Colonic mucosa (tissue), 4 donors: ENCODE data around the gene RNF183. TPM values are rescaled to one million over a fixed set of nuclear protein-coding genes. Genes with fewer than 3 reads are reported as not detected.

Experiments used
- DNase-seq: peaks from one replicate; pipeline ENCODE4 v3.0.0-alpha.2; 2020
- H3K27ac ChIP-seq: fragments of 200-600 bp; one replicate; pipeline ENCODE4 v1.8.0; 2021
- H3K27me3 ChIP-seq: fragments of 200-600 bp; one replicate; pipeline ENCODE4 v1.8.0; 2021
- H3K36me3 ChIP-seq: fragments of 200-600 bp; one replicate; pipeline ENCODE4 v1.8.0; 2021
- H3K4me1 ChIP-seq: fragments of 200-600 bp; one replicate; pipeline ENCODE4 v1.8.0; 2021; ENCODE audit warnings: mild to moderate bottlenecking
- H3K4me3 ChIP-seq: fragments of 200-600 bp; one replicate; pipeline ENCODE4 v1.8.0; 2021
- H3K9ac ChIP-seq, 2 donors: one replicate each; pipeline ENCODE4 v1.7.0; 2013; ENCODE audit warnings: control low read depth in 2 of 2, low read depth in 2 of 2, low read length in 2 of 2
- H3K9me3 ChIP-seq: fragments of 200-600 bp; one replicate; pipeline ENCODE4 v1.8.0; 2021
- CTCF ChIP-seq: fragments of 200-600 bp; IDR thresholded peaks from one replicate; pipeline ENCODE4 v1.8.0; 2022; ENCODE audit warnings: antibody characterized with exemption, mild to moderate bottlenecking
- intact Hi-C: fragments of 100-400 bp; cut with DNase I; formaldehyde crosslinking; loops from one replicate; pipeline ENCODE4 v1.14.1; 2022
- total RNA-seq, 2 donors: library from RNA; stranded (reverse); fragmentation: NEBNext Ultra II Directional in 1 of 2; extraction: Animal tissue kit (Norgen Biotek cat#: 25700) in 1 of 2; gene quantifications; one replicate each; pipeline ENCODE4 v1.2.1, GENCODE V29; 2021
- donor health status: healthy.
- donor health status: DM: no; HTN: no; CAD: no.
- donor health status: DM: no; HTN: no; CAD: no.

Gene RNF183
- total RNA-seq, 2 donors from 2014 or later = 0.57 to 9.2 TPM

DNA sequence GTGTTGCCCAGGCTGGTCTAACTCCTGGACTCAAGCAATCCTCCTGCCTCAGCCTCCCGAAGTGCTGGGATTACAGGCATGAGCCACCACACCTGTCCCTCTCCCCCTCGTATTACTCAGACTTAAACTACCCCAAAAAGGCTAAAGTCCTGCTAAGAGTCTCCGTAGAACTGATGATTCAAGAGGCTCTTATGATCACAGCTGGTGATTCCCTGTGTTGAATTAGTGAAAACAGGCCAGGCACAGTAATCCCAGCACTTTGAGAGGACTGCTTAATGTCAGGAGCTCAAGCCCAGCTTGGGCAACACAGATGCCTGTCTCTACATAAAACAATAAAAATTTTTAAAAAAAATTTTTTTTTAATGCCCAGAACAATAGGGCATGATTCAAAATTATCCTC is 37.0 kb downstream of the RNF183 start:
- no peak for TF ChIP-seq CTCF
- no peak overlapping the region for H3K27ac ChIP-seq
- DNase-seq = no peak
- no peaks in the 10 kb centered on the region for H3K27me3 ChIP-seq
- no peaks in the 10 kb centered on the region for H3K9me3 ChIP-seq
- no peaks in the 10 kb centered on the region for H3K36me3 ChIP-seq
- no peak overlapping the region for H3K4me3 ChIP-seq
- intact Hi-C loops = no loop called here
- H3K4me1 ChIP-seq = no peaks in the 10 kb centered on the region
- H3K9ac ChIP-seq = no peak overlapping the region

DNA sequence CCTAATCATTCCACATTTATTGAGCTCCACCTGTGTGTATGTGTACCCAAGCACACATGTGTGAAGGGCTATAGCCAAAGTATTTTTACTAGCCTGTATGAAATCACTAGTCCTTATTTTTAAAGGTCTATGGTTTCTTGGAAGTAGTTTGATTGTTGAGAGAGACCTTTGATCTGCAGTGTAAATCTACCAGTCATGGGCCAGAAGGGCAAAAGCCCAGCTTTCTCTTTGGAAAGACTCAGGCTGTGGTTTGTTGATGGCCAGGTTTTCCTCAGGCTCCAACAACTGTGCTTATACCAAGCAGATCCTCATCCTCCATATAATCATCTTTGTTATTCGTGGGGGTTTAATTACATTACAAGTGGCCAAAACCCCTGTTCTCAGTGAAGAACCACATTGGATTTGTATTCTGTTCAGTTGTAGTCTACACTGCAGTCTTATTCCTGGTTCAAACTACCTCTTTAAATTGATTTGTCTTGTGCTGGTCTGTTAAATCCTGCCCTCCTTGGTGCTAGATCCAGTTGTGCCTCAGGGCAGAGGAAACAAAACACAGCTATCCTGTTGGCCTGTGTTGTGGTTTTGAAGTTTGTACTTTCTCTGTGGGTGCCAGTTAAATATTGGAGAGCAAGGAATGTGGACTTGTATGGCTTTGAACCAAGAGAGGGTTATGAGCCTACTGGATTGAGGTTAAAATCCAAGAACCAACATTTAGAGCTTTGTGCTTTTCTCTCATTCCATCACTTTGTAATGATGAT is 41.1 kb downstream of the RNF183 start:
- no peaks in the 10 kb centered on the region for H3K9me3 ChIP-seq
- H3K27me3 ChIP-seq = no peaks in the 10 kb centered on the region
- no peak for DNase-seq
- H3K4me1 ChIP-seq = no peaks in the 10 kb centered on the region
- no peak overlapping the region for H3K27ac ChIP-seq
- H3K9ac ChIP-seq = no peak overlapping the region
- no peak overlapping the region for H3K4me3 ChIP-seq
- no peaks in the 10 kb centered on the region for H3K36me3 ChIP-seq
- TF ChIP-seq CTCF = no peak
- intact Hi-C loops = no loop called here

DNA sequence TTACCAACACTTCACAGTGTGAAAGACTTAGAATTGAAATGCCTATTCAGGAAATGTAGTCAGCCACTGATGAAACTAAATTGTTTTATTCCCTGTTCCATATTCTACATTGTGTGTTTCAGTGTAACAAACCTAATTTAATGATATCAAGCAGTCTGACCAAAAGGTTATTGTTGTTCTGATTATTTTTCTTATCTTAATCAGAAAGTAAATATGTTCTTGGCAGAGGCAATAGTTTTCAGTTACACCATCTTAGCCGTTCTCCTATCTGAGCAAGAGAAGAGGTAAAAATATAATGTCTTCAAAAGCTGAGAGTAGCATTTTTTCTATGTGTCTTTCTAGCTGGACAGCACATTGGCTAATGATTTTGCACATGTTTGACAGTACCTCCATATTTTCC is 44.9 kb downstream of the RNF183 start:
- TF ChIP-seq CTCF = no peak
- DNase-seq = no peak
- H3K4me3 ChIP-seq = no peak overlapping the region
- no peak overlapping the region for H3K27ac ChIP-seq
- H3K9ac ChIP-seq = no peak overlapping the region
- H3K9me3 ChIP-seq = no peaks in the 10 kb centered on the region
- H3K4me1 ChIP-seq = no peaks in the 10 kb centered on the region
- H3K27me3 ChIP-seq = no peaks in the 10 kb centered on the region
- no peaks in the 10 kb centered on the region for H3K36me3 ChIP-seq
- intact Hi-C loops = no loop called here

GRCh38 chr9:113257863-113258262 is 45.3 kb downstream of the RNF183 start:
- no peak overlapping the region for H3K27ac ChIP-seq
- no peaks in the 10 kb centered on the region for H3K36me3 ChIP-seq
- no peaks in the 10 kb centered on the region for H3K27me3 ChIP-seq
- H3K4me1 ChIP-seq = no peaks in the 10 kb centered on the region
- TF ChIP-seq CTCF = no peak
- intact Hi-C loops = no loop called here
- no peak for DNase-seq
- H3K9ac ChIP-seq = no peak overlapping the region
- H3K4me3 ChIP-seq = no peak overlapping the region
- no peaks in the 10 kb centered on the region for H3K9me3 ChIP-seq

DNA sequence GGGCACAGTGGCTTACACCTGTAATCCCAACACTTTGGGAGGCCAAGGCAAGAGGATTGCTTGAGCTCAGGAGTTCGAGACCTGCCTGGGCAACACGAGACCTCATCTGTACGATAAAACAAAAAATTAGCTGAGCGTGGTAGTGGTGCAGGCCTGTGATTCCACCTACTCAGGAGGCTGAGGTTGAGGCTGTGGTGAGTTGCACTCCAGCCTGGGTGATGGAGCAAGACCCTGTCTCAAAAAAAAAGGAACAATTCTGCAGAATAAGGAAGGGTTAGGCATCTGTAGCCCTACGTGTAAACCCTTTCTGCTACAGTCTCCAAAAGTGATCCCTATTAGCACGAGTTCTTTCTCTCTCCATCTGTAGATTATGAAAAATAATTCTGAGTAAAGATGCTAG is 47.7 kb downstream of the RNF183 start:
- Histone ChIP-seq H3K9ac (no peak overlapping the region), H3K4me1 (no peaks in the 10 kb centered on the region), H3K4me3 (no peak overlapping the region), H3K9me3 (no peaks in the 10 kb centered on the region), H3K27ac (no peak overlapping the region), H3K36me3 (no peaks in the 10 kb centered on the region), H3K27me3 (no peaks in the 10 kb centered on the region)
- no peak for DNase-seq
- TF ChIP-seq CTCF = no peak
- intact Hi-C loops = no loop called here
